Left ventricle myocardium superior (tissue), 1 donor: ENCODE results near the gene MAPRE3. TPM values are rescaled to one million over a fixed set of nuclear protein-coding genes. Genes with fewer than 3 reads are reported as not detected.
A peak's percentile ranks its signal among the peaks of the same experiment; 100 is the strongest.

Experiments
- ATAC-seq: fragments of 200-7000 bp; cut with Tn5 transposase; one replicate; pipeline ENCODE4 v1.9.1; 2020; ENCODE audit warnings: mild to moderate bottlenecking, moderate library complexity
- DNase-seq: peaks from one replicate; pipeline ENCODE4 v3.0.0-alpha.2; 2020
- intact Hi-C: fragments of 100-400 bp; cut with micrococcal nuclease; formaldehyde crosslinking; loops from one replicate; pipeline ENCODE4 v1.11.0; 2022
- total RNA-seq: library from RNA; stranded (reverse); fragmentation: NEBNext Ultra II Directional; extraction: Animal tissue kit (Norgen Biotek cat#: 25700); gene quantifications from one replicate; pipeline ENCODE4 v1.2.1, GENCODE V29; 2021
- donor health status: DM: no; HTN: yes; CAD: no; lungs with severe emphysema.

The MAPRE3 gene
- total RNA-seq, 1 donor from 2014 or later, result 52.4 TPM

DNA sequence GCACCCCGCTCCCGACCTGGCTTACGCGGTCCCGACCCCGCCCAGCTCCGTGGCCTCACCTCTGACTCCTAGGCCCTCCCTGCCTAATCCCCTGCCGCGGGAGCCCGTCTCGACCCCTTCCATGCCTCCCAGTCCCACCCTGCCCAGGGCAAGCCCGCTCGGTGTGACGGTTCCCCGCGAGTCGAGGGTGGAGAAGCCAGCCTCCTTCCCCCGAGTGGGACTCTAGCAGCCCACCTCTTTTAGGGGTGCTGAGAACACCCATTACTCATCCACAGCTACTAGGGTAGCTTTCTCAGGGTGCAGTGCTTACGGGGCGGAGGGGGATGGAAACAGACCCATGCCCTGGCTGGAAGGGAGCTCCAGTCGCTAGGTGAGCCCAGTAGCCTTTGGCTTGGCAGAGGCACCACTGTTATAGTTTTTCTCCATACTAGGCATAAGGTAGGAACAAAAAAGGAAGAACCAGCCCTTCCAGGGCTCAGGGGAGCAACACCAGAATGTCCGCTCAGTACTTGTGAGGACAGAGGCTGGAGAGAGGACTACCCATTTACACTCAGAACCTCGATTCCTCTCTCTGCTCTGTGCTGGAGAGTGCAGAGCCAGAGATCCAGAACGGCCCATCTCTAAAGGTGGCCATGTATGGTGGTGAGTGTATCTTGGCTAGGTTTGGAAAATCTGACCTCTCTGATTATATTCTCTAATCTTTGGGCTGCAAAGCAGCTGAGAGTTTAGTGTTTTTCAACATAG is 81.6 kb downstream of the MAPRE3 start:
- no peak for ATAC-seq
- intact Hi-C loops, result no loop called here

DNA sequence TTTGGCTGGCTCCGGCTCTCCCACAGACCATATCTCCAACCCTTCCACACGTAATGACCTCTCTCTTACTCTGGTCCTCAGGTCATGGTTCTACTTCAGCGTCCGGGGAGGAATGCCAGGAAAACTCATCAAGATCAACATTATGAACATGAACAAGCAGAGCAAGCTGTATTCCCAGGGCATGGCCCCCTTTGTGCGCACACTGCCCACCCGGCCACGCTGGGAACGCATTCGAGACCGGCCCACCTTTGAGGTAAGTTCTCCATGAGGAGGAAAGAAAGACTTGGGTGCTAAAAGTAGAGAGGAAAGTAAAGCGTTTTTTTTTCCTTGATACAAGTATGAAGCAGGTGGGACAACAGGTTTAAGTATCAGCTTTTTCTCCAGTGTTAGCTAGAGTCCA is 82.9 kb downstream of the MAPRE3 start:
- ATAC-seq, result no peak
- intact Hi-C loops, result no loop called here
- DNase-seq, result no peak

More for the DNA sequence above, 81.6 kb downstream of the MAPRE3 start:
- DNase-seq, result peak; percentile 61

DNA sequence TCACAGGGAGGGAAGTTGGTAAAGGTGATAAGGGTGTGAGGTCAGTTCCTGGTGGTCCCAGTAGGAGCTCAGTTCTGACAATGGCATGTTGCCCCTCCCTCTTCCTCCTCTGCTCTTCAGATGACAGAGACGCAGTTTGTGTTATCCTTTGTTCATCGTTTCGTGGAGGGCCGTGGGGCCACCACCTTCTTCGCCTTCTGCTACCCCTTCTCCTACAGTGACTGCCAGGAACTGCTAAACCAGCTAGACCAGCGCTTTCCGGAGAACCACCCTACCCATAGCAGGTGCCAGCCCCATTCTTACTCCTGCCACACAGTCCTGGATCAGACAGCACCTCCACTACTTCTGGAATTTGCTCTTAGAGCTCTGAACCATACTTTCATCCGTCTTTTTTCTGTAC is 83.3 kb downstream of the MAPRE3 start:
- ATAC-seq (no peak), DNase-seq (no peak)
- intact Hi-C loops, result no loop called here

GRCh38 chr2:27054721-27055120 is 84.3 kb downstream of the MAPRE3 start:
- intact Hi-C loops, result no loop called here
- ATAC-seq, result no peak
- no peak for DNase-seq

- intact Hi-C loops, result no loop called here
- ATAC-seq (no peak), DNase-seq (no peak)
Measured at GRCh38 chr2:27057184-27057583, 86.7 kb downstream of the MAPRE3 start.

GRCh38 chr2:27058210-27058609 is 87.8 kb downstream of the MAPRE3 start:
- intact Hi-C loops, result no loop called here
- DNase-seq (no peak), ATAC-seq (no peak)

GRCh38 chr2:27059141-27059820 is 88.8 kb downstream of the MAPRE3 start:
- DNase-seq (no peak), ATAC-seq (no peak)
- intact Hi-C loops, result no loop called here

GRCh38 chr2:27060323-27060722 is 89.9 kb downstream of the MAPRE3 start:
- no peak for ATAC-seq
- DNase-seq, result no peak
- intact Hi-C loops, result no loop called here

GRCh38 chr2:27065128-27065527 is 94.7 kb downstream of the MAPRE3 start:
- DNase-seq (no peak), ATAC-seq (no peak)
- intact Hi-C loops, result no loop called here

DNA sequence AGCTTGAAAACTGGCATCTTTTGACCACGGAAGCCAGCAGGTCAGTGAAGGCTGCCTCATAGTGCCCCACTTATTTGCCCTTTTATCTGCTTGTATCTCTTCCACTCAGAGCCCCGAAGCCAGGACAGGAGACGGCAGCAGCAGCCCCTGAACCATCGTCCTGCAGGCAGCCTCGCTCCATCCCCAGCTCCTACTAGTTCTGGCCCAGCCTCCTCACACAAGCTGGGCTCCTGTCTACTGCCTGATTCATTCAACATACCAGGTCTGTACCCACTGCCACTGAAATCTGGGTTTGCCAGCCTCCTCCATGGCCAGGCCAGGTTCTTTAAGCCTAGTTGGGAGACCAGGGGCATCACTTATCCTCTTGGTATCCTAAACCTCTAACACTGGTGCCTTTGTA is 96.9 kb downstream of the MAPRE3 start:
- intact Hi-C loops, result no loop called here
- no peak for ATAC-seq
- no peak for DNase-seq

GRCh38 chr2:27069436-27069835 is 99.0 kb downstream of the MAPRE3 start:
- no peak for ATAC-seq
- no peak for DNase-seq
- intact Hi-C loops, result no loop called here

DNA sequence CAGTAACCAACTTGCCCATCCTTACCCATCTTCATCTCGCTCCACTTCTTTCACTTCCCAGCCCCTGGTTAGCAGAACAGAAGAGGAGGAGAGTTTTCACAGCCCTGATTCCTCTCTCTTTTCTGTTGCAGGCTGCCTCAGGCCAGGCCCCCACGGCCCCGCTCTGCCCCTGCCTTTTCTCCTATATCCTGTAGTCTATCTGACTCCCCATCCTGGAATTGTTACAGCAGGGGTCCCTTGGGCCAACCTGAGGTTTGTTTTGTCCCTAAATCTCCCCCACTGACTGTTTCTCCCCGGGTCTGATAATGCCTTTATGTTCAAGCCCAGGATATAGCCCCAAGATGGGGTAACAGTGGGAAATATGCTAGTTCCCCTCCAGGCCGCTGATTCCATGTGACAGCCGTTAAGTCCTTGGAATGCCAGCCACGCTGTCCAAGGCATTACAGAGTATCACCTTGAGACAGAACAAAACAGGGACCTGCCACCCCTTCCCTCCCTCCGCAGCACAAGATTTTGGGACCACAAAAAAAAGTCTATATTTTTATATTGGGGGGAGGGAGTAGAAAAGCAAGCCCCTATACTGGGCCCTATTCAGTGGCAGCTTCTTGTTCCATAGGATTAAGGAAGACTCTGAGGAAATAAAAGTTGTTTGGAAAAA is 99.7 kb downstream of the MAPRE3 start:
- no peak for ATAC-seq
- no peak for DNase-seq
- intact Hi-C loops, result no loop called here

GRCh38 chr2:27070653-27071276 is 100.3 kb downstream of the MAPRE3 start:
- intact Hi-C loops, result no loop called here
- no peak for DNase-seq
- ATAC-seq, result no peak

DNA sequence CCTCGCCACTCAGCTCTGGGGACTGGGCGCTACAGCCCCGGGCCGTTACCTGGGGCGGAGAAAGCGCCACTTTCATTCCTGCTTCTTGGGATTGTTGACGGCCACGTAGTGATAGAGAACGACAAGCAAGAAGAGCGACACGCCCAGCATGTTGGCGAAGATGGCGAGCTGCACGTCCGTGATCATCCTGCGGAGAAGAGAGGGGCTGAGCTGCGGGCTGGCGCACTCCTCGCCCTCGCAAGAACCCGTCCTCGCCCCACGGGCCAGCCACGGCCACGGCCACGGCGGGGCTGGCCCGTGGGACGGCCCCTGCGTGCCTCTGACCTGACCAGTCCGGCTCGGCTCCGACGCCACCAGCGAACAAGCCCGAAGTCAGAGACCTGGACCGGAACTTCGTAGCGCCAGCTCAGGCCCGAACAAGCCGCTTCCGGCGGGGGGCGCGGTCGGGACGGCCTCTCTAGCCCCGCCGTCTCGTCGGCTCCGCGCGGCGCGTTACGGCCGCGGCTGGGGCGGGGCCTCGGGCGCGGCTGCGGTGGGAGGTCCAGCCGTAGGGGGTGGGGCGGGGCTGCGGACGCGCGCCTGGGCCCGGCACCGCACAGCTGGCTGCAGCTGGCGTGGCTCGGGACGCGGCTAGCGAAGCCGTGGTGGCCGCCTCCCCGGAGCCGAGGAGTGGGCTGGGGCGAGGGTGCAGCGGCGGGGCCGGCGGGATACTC is 101.0 kb downstream of the MAPRE3 start, which contains the start of gene OST4:
OST4 (minus strand) TSS at position 378 of the 713 bp plus-strand sequence.
- DNase-seq (peak; percentile 98), ATAC-seq (peak; percentile 95)
- intact Hi-C loops, result no loop called here

DNA sequence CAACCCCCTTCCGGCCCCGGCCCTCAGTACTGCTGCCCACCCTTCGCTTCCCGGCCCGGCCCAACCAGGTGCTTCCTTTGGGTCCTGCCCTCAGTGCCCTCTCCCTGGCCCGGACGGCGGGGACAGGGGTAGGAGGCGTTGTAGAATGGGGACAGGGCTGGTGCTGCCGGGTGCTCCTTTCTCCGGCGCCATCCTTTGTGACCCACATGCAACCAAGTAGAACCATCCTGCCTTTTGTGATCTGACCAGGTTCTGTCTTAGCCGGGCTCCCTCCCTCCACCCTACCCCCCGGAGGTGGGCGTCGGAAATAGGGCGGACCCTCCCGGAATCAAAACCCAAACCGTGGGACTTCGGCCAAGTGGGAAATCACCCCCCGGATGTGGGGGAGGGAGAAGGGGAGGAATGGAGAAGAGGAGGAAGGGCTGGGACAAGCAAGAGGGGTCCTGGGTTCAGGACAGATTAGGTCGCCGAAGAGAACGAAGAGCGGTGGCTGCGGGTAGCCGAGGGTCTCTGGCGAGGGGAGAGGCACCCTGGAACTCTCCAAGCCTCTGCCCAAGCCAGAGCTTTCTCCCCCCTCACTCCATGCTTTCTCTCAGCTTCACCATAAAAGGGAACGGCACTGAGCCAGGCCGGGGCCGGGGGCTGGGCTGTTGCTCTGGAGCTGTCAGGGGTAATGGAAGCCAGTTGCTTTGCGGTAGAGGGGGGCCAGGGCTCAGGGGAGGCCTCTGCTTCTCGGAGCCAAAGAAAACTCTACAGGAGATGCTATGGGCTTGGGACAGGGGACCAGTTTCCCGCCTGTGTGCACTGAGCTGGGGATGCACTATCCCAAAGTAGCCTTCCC is 101.8 kb downstream of the MAPRE3 start:
- intact Hi-C loops, result no loop called here
- peak; percentile 57 for ATAC-seq
- DNase-seq, result peak; percentile 86

GRCh38 chr2:27072920-27073319 is 102.5 kb downstream of the MAPRE3 start:
- intact Hi-C loops, result no loop called here
- ATAC-seq (no peak), DNase-seq (no peak)

DNA sequence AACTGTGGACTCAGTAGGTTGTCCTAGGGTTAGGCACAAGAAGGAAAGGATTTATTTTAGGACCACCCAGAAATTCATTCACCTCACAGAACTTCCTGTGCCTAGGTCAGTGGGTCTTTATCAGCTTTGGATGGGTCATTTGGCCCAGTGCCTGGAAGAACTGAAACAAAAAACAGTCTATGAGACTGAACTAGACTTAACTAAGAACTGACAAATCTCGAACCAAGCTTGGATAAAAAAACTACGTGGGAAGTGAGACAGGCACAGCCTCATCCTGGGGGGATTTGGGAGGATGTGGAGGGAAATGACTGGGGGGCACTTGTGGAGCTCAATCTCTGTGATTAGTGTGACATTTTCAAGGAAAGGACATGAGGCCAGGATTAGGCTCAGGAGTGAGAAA is 103.3 kb downstream of the MAPRE3 start:
- ATAC-seq (no peak), DNase-seq (no peak)
- intact Hi-C loops, result no loop called here

- peak; percentile 76 for DNase-seq
- intact Hi-C loops, result no loop called here
- no peak for ATAC-seq
Measured at GRCh38 chr2:27074738-27075565, 104.5 kb downstream of the MAPRE3 start.
